Pancreas (tissue), 10 donors: ENCODE data around the gene WDR72. TPM values are rescaled to one million over a fixed set of nuclear protein-coding genes. Genes with fewer than 3 reads are reported as not detected.

Experiments used
- ATAC-seq, 4 donors: fragments of 200-7000 bp; cut with Tn5 transposase; one replicate each; pipeline versions ENCODE4 v1.8.0 to v1.9.1; 2020; ENCODE audit warnings: mild to moderate bottlenecking in 4 of 4, moderate library complexity in 4 of 4
- DNase-seq, 6 donors: peaks; one replicate each; pipeline ENCODE4 v3.0.0-alpha.2; 2020
- FAIRE-seq: peaks from 2 replicates; lab custom pipeline; 2012; peaks lifted over from hg19 to GRCh38; lab: Jason Lieb, UNC
- H3K27ac ChIP-seq, 4 donors: fragments of 200-600 bp; sonication (generic); 1 replicate in 3 of 4; 2 replicates in 1 of 4; pipeline versions ENCODE4 v1.5.0 to v1.8.0; 2020
- H3K27me3 ChIP-seq, 4 donors: fragments of 200-600 bp; one replicate each; pipeline ENCODE4 v1.8.0; 2021
- H3K36me3 ChIP-seq, 3 donors: fragments of 200-600 bp; sonication (generic) in 1 of 3; one replicate each; pipeline versions ENCODE4 v1.5.0 to v1.8.0; 2020 to 2021
- H3K4me1 ChIP-seq, 3 donors: fragments of 200-600 bp; one replicate each; pipeline ENCODE4 v1.8.0; 2021
- H3K4me3 ChIP-seq, 4 donors: fragments of 200-600 bp; sonication (generic) in 2 of 4; one replicate each; pipeline versions ENCODE4 v1.5.0 to v1.8.0; 2020 to 2021
- H3K9me3 ChIP-seq, 4 donors: fragments of 200-600 bp; one replicate each; pipeline ENCODE4 v1.8.0; 2021
- WGBS, 2 donors: extraction: QIAGEN DNeasy Blood & Tissue Kit; methylation state at CpG; one replicate each; pipeline ENCODE4 v1.1.7; 2013; 5-methylcytosine and 5-hydroxymethylcytosine counted together
- intact Hi-C, 3 donors: fragments of 100-400 bp; cut with DNase I; formaldehyde crosslinking; loops; one replicate each; pipeline versions ENCODE4 v1.11.1 to v1.14.2; 2022
- polyA plus RNA-seq, 2 donors: library from polyadenylated mRNA; stranded (reverse); fragments of 200-250 nt; gene quantifications; one replicate each; pipeline ENCODE4 v1.2.3, GENCODE V29; 2013
- total RNA-seq, 6 donors: library from RNA; stranded (reverse); fragmentation: NEBNext Ultra II Directional in 4 of 6; extraction: Animal tissue kit (Norgen Biotek cat#: 25700) in 4 of 6; gene quantifications; one replicate each; pipeline versions ENCODE4 v1.2.1 to v1.2.4, GENCODE V29; 2021 to 2023
- TF ChIP-seq, protein P1 (sequence below), 4 donors: fragments of 200-600 bp; sonication (generic) in 3 of 4; IDR thresholded peaks; one replicate each; pipeline versions ENCODE4 v1.5.0 to v1.8.0; 2021; ENCODE audit warnings: antibody characterized with exemption in 4 of 4
- donor health status: healthy with polysubstance abuse.
- donor health status: DM: no; HTN: no; CAD: no; lungs with moderate emphysema.
- donor health status: DM: no; HTN: no; CAD: no.
- donor health status: control.
- donor health status: control.
- donor health status: Bipolar disorder and iron deficiency.
- donor health status: DM: yes; HTN: yes; CAD: no.
- donor health status: DM: no; HTN: no; CAD: no.
- donor health status: DM: no; HTN: no; CAD: no.
- donor health status: DM: yes; HTN: yes; CAD: no.

WDR72 gene
- total and polyA plus RNA-seq, 8 donors: 1.0 to 5.3 (median 3.7) TPM

DNA sequence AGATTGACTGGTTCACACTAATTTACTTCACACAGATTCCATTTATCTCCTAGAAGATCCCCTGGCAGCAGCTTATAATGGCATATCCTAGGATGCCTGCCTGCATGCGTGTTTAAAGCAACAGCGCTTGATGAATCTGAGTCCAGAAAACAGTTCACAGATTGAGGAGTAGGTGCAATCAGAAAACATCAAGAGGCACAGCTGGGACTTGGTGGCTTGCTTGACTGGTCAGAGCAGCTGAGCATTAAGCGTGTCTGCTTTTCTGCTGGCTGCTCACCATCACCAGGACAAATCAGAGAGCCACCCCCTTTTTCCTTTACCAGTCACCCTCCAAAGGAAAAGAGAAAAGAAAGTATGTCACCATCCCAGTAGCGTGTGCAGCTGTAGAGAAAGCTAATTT, 223.6 kb downstream of the WDR72 start:
- DNase-seq: no peak
- Histone ChIP-seq H3K27me3 (no peaks in the 10 kb centered on the region), H3K4me1 (no peaks in the 10 kb centered on the region), H3K9me3 (no peaks in the 10 kb centered on the region), H3K27ac (no peak overlapping the region), H3K36me3 (no peaks in the 10 kb centered on the region), H3K4me3 (no peak overlapping the region)
- no peak for FAIRE-seq
- no peak for ATAC-seq
- intact Hi-C loops: no loop called here
- 95 to 99% methylated on average over 4 of the region's 4 CpGs for WGBS, 2 donors
- TF ChIP-seq, protein P1, sequence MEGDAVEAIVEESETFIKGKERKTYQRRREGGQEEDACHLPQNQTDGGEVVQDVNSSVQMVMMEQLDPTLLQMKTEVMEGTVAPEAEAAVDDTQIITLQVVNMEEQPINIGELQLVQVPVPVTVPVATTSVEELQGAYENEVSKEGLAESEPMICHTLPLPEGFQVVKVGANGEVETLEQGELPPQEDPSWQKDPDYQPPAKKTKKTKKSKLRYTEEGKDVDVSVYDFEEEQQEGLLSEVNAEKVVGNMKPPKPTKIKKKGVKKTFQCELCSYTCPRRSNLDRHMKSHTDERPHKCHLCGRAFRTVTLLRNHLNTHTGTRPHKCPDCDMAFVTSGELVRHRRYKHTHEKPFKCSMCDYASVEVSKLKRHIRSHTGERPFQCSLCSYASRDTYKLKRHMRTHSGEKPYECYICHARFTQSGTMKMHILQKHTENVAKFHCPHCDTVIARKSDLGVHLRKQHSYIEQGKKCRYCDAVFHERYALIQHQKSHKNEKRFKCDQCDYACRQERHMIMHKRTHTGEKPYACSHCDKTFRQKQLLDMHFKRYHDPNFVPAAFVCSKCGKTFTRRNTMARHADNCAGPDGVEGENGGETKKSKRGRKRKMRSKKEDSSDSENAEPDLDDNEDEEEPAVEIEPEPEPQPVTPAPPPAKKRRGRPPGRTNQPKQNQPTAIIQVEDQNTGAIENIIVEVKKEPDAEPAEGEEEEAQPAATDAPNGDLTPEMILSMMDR (IDR thresholded peaks at IDR 0.05): no peak

DNA sequence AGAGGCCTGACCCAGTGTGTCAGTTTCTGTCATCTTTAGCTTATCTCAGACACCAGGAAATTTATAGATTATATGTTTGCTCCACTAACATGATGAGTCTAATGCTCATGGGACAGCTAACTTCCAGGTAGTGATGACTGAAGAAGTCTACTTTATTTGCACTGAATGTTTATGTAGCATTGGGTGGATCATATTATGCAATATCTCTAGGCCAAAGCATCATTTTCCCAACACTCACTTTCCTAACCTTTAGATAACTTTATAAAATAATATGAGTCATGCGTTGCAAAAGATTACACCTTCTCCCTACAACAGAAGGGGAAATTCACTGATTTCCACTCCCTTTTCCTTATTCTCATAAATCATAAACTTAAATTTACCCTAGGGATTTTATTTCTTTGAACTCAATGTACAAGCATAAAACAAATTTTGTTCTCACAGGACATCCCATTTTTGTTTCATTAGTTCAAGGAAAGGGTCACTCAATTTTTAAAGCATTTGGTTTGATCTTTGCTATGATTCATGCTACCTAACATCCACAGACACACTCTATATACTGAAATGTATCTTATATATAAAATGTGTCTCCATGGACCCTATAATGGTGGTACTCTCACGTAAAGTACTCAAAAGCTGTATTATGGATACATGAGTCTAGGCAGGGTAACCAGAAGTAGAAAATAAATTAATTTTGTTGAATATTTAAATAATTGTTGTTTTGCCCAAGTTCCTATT, 225.2 kb downstream of the WDR72 start:
- DNase-seq (no peak), ATAC-seq (peak in 1 of 4 donors; percentile 25), FAIRE-seq (no peak)
- TF ChIP-seq, protein P1 (IDR thresholded peaks at IDR 0.05): no peak
- no peaks in the 10 kb centered on the region for H3K9me3 ChIP-seq
- intact Hi-C loops: no loop called here
- H3K4me1 ChIP-seq: no peaks in the 10 kb centered on the region
- H3K27ac ChIP-seq: no peak overlapping the region
- H3K36me3 ChIP-seq: no peaks in the 10 kb centered on the region
- 85 to 88% methylated on average over 2 of the region's 2 CpGs for WGBS, 2 donors
- no peak overlapping the region for H3K4me3 ChIP-seq
- no peaks in the 10 kb centered on the region for H3K27me3 ChIP-seq

DNA sequence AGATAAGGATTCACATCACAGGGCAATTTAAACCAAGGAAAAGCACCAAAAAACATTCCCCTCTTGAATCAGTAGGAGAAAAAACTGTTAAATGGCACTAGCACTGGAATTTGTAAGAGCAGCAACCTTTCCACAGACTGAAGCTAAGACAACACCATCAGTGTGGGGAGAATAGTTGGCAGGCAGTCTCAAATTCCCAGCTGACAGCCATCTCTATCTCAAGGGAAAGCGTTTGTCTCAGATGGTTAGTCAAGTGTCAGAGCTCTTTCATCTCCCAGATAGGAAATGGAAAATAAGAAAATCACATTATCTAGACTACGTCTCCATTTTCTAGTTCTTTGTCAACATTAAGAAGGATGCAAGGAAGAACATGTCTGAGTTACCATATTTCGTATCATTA, 228.7 kb downstream of the WDR72 start:
- Histone ChIP-seq H3K36me3 (no peaks in the 10 kb centered on the region), H3K9me3 (no peaks in the 10 kb centered on the region), H3K4me3 (no peak overlapping the region), H3K27me3 (no peaks in the 10 kb centered on the region), H3K27ac (no peak overlapping the region), H3K4me1 (no peaks in the 10 kb centered on the region)
- ATAC-seq (no peak), DNase-seq (no peak), FAIRE-seq (no peak)
- TF ChIP-seq, protein P1 (IDR thresholded peaks at IDR 0.05): no peak
- intact Hi-C loops: no loop called here
- 71 to 81% methylated on average over 3 of the region's 3 CpGs for WGBS, 2 donors

DNA sequence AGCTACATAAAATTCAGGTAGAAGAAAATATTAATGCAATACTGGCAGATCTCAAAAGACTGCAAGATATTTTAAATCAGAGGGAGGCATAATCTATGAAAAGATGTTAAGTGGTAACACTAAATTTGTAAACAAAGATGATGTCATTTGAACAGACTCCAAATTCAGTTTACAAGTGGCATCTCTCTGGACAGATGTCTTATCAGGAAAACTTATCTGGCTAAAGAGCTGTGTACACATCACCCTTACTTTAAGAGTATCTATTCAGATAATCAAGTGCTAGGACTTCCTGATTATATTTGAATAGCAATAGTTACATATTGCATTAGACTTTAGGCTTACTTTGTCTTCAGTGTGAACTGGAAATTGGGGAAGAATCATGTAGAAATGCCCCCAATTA, 231.5 kb downstream of the WDR72 start:
- Histone ChIP-seq H3K27me3 (no peaks in the 10 kb centered on the region), H3K4me1 (no peaks in the 10 kb centered on the region), H3K27ac (no peak overlapping the region), H3K4me3 (no peak overlapping the region), H3K36me3 (no peaks in the 10 kb centered on the region), H3K9me3 (no peaks in the 10 kb centered on the region)
- DNase-seq (no peak), FAIRE-seq (no peak), ATAC-seq (no peak)
- intact Hi-C loops: no loop called here
- TF ChIP-seq, protein P1 (IDR thresholded peaks at IDR 0.05): no peak

DNA sequence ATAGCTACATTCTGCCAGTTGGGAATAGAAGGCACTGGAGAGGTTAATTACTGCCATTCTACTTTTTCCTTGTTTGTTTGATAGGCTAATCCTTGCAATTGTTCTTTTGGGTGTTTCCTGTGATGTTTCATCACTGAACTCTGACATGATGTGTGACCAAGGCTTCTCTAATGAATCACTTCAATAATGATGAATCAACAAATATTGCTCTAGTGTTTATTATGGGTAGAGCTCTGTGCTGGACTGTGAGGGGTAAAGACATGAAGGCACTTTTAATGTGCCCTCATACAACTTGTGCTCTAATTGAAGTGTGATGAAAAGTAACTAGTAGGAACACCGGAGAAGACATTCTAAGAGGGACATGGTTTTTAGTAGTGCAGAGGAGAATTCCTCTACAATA, 233.6 kb downstream of the WDR72 start:
- Histone ChIP-seq H3K4me3 (no peak overlapping the region), H3K9me3 (no peaks in the 10 kb centered on the region), H3K4me1 (no peaks in the 10 kb centered on the region), H3K27ac (no peak overlapping the region), H3K36me3 (no peaks in the 10 kb centered on the region), H3K27me3 (no peaks in the 10 kb centered on the region)
- DNase-seq (no peak), ATAC-seq (no peak), FAIRE-seq (no peak)
- 0 to 33% methylated on average over 1 of the region's 1 CpG for WGBS, 2 donors
- intact Hi-C loops: no loop called here
- TF ChIP-seq, protein P1 (IDR thresholded peaks at IDR 0.05): no peak
